HCT116 (cell line): ENCODE results near the gene TCF7L1. TPM values are rescaled to one million over a fixed set of nuclear protein-coding genes. Genes with fewer than 3 reads are reported as not detected.

ENCODE experiments used
- ATAC-seq: fragments of 200-7000 bp; cut with Tn5 transposase; 2 replicates; pipeline ENCODE4 v1.9.1; 2020; ENCODE audit warnings: mild to moderate bottlenecking, moderate library complexity
- BruUV-seq: library from RNA; stranded (reverse); fragments of 400-500 nt; replicated peaks from 2 replicates; lab custom pipeline; 2021; lab: Mats Ljungman, UMichigan
- CTCF ChIA-PET: fragments of 300-600 bp; sonication (Branson Sonifier 250); formaldehyde crosslinking; loops from one replicate; lab custom pipeline; 2021; ENCODE audit warnings: antibody characterized with exemption; lab: Charles Lee
- POLR2A ChIA-PET: fragments of 300-600, 350-600 bp; sonication (Branson Sonifier 250); formaldehyde crosslinking; loops from one replicate; lab custom pipeline; 2021; ENCODE audit warnings: antibody characterized with exemption; lab: Charles Lee
- RAD21 ChIA-PET, 2 experiments: fragments of 300-600 bp; sonication (Branson Sonifier 250); formaldehyde crosslinking; loops; one replicate each; lab custom pipeline; 2023; ENCODE audit warnings: low total read pairs in 2 of 2; ENCODE audit not compliant: uncharacterized antibody in 2 of 2, unreplicated experiment in 2 of 2, low non-redundant PET in 1 of 2; lab: Charles Lee
- DNase-seq: peaks from one replicate; pipeline ENCODE4 v3.0.0-alpha.2; 2010; ENCODE audit warnings: low read depth, low spot score
- H2AFZ ChIP-seq: fragments of 200-600 bp; shearing (Covaris generic), sonication (generic); 2 replicates; pipeline ENCODE4 v1.6.1; 2017; ENCODE audit warnings: low read depth, mixed run types, mixed read lengths, antibody characterized with exemption, low read length; ENCODE audit not compliant: poor library complexity, severe bottlenecking
- H3K27ac ChIP-seq: 2 replicates; pipeline ENCODE4 v1.5.1; 2012; ENCODE audit warnings: low read depth, low read length
- H3K27me3 ChIP-seq: fragments of 200-600 bp; sonication (generic); 2 replicates; pipeline ENCODE4 v1.6.1; 2016; ENCODE audit warnings: mixed run types, low read length, mixed read lengths; ENCODE audit not compliant: insufficient read depth
- H3K36me3 ChIP-seq, 2 experiments: fragments of 200-500 bp in 1 of 2; fragments of 200-600 bp in 1 of 2; sonication (Bioruptor generic) in 1 of 2; sonication (generic) in 1 of 2; 2 replicates each; pipeline versions ENCODE4 v1.5.1 to v1.6.1; 2014 to 2016; ENCODE audit warnings: low read length in 2 of 2, inconsistent platforms in 1 of 2, mixed read lengths in 1 of 2, mixed run types in 1 of 2; ENCODE audit not compliant: insufficient read depth in 2 of 2, control insufficient read depth in 1 of 2
- H3K4me1 ChIP-seq, 2 experiments: fragments of 200-600 bp in 1 of 2; sonication (generic) in 1 of 2; 2 replicates each; pipeline versions ENCODE4 v1.5.1 to v1.6.1; 2012 to 2017; ENCODE audit warnings: low read length in 2 of 2, inconsistent platforms in 1 of 2, mild to moderate bottlenecking in 1 of 2, mixed read lengths in 1 of 2, mixed run types in 1 of 2, moderate library complexity in 1 of 2; ENCODE audit not compliant: insufficient read depth in 2 of 2, control insufficient read depth in 1 of 2
- H3K4me2 ChIP-seq: fragments of 200-600 bp; sonication (generic); 2 replicates; pipeline ENCODE4 v1.6.1; 2017; ENCODE audit warnings: mixed run types, low read length, mixed read lengths
- H3K4me3 ChIP-seq, 2 experiments: fragments of 200-600 bp in 1 of 2; sonication (generic) in 1 of 2; replicated peaks in 1 of 2; 2 replicates each; pipeline ENCODE4 v1.5.1; 2011 to 2016; ENCODE audit warnings: low read length in 2 of 2, control low read depth in 1 of 2, low read depth in 1 of 2, mild to moderate bottlenecking in 1 of 2, mixed read lengths in 1 of 2, mixed run types in 1 of 2
- H3K79me2 ChIP-seq: fragments of 200-600 bp; sonication (generic); 2 replicates; pipeline ENCODE4 v1.6.1; 2017; ENCODE audit warnings: mild to moderate bottlenecking, mixed run types, low read length, moderate library complexity, mixed read lengths; ENCODE audit not compliant: insufficient read depth
- H3K9ac ChIP-seq: fragments of 200-600 bp; sonication (generic); 2 replicates; pipeline ENCODE4 v1.6.1; 2016; ENCODE audit warnings: low read length, mixed read lengths
- H3K9me2 ChIP-seq: fragments of 200-600 bp; sonication (generic), shearing (Covaris generic); 2 replicates; pipeline ENCODE4 v1.6.1; 2017; ENCODE audit warnings: mixed run types, mild to moderate bottlenecking, moderate library complexity; ENCODE audit not compliant: insufficient read depth
- H3K9me3 ChIP-seq, 2 experiments: fragments of 200-500 bp in 1 of 2; fragments of 200-600 bp in 1 of 2; sonication (Bioruptor generic) in 1 of 2; sonication (generic) in 1 of 2; 2 replicates each; pipeline ENCODE4 v1.6.1; 2014 to 2017; ENCODE audit warnings: low read length in 2 of 2, mixed read lengths in 2 of 2, inconsistent platforms in 1 of 2, low read depth in 1 of 2, mild to moderate bottlenecking in 1 of 2, mixed run types in 1 of 2, moderate library complexity in 1 of 2; ENCODE audit not compliant: control insufficient read depth in 1 of 2, insufficient read depth in 1 of 2
- H4K20me1 ChIP-seq: fragments of 200-600 bp; sonication (generic), shearing (Covaris generic); 2 replicates; pipeline ENCODE4 v1.6.1; 2017; ENCODE audit warnings: mixed run types, mild to moderate bottlenecking, moderate library complexity; ENCODE audit not compliant: insufficient read depth
- CBX3 ChIP-seq: IDR thresholded peaks from 2 replicates; pipeline ENCODE4 v1.6.1; 2012; ENCODE audit warnings: low read depth
- CEBPB ChIP-seq: IDR thresholded peaks from 2 replicates; pipeline ENCODE4 v1.6.1; 2012; ENCODE audit warnings: low read depth
- EGR1 ChIP-seq: IDR thresholded peaks from 2 replicates; pipeline ENCODE4 v1.6.1; 2012; ENCODE audit warnings: low read depth
- EZH2 ChIP-seq: fragments of 200-600 bp; sonication (generic); IDR thresholded peaks from 2 replicates; pipeline ENCODE4 v1.6.1; 2017; ENCODE audit warnings: antibody characterized with exemption, mixed run types
- EZH2phosphoT487 ChIP-seq: fragments of 200-600 bp; IDR thresholded peaks from 2 replicates; pipeline ENCODE4 v1.6.1; 2018; ENCODE audit warnings: antibody characterized with exemption, borderline replicate concordance
- FOSL1 ChIP-seq: IDR thresholded peaks from 2 replicates; pipeline ENCODE4 v1.6.1; 2012; ENCODE audit warnings: low read depth
- JUND ChIP-seq: IDR thresholded peaks from 2 replicates; pipeline ENCODE4 v1.6.1; 2012
- POLR2AphosphoS5 ChIP-seq: IDR thresholded peaks from 2 replicates; pipeline ENCODE4 v1.6.1; 2011; ENCODE audit warnings: mild to moderate bottlenecking, low read depth, low read length, moderate library complexity
- RAD21 ChIP-seq: IDR thresholded peaks from 2 replicates; pipeline ENCODE4 v1.6.1; 2012; ENCODE audit warnings: low read depth, mild to moderate bottlenecking
- SIN3A ChIP-seq: IDR thresholded peaks from 2 replicates; pipeline ENCODE4 v1.6.1; 2012; ENCODE audit warnings: low read depth
- SP1 ChIP-seq: IDR thresholded peaks from 2 replicates; pipeline ENCODE4 v1.6.1; 2012; ENCODE audit warnings: low read depth
- SRF ChIP-seq: IDR thresholded peaks from 2 replicates; pipeline ENCODE4 v1.6.1; 2012; ENCODE audit warnings: low read depth
- YY1 ChIP-seq: IDR thresholded peaks from 2 replicates; pipeline ENCODE4 v1.6.1; 2011; ENCODE audit warnings: low read length, low read depth, moderate library complexity, mild to moderate bottlenecking; ENCODE audit not compliant: insufficient replicate concordance; ENCODE audit errors: extremely low read depth
- ZFX ChIP-seq: fragments of 450-650 bp; IDR thresholded peaks from 2 replicates; pipeline ENCODE4 v1.6.1; 2017
- ZNF274 ChIP-seq: fragments of 200-500 bp; sonication (Bioruptor generic); IDR thresholded peaks from 2 replicates; pipeline ENCODE4 v1.6.1; 2014; ENCODE audit warnings: mild to moderate bottlenecking, low read depth, low read length, inconsistent platforms
- intact Hi-C: fragments of 100-400 bp; cut with micrococcal nuclease; formaldehyde crosslinking; loops from 2 replicates; pipeline ENCODE4 v1.10.0; 2022
- total RNA-seq: library from RNA; stranded (reverse); gene quantifications from one replicate; pipeline ENCODE4 v1.2.1, GENCODE V29; 2021; ENCODE audit not compliant: unreplicated experiment
- TF ChIP-seq, protein P1 (sequence below), 3 experiments: fragments of 200-600 bp in 1 of 3; sonication (generic) in 1 of 3; IDR thresholded peaks in 2 of 3; conservative IDR thresholded peaks in 1 of 3; 2 replicates each; pipeline ENCODE4 v1.5.1; 2012 to 2017; ENCODE audit warnings: low read depth in 2 of 3, low read length in 2 of 3, antibody characterized with exemption in 1 of 3, borderline replicate concordance in 1 of 3, control low read depth in 1 of 3, mild to moderate bottlenecking in 1 of 3, mixed read lengths in 1 of 3, mixed run types in 1 of 3, moderate library complexity in 1 of 3; ENCODE audit not compliant: insufficient read depth in 1 of 3
- TF ChIP-seq, protein P2 (sequence below): IDR thresholded peaks from 2 replicates; pipeline ENCODE4 v1.6.1; 2012
- TF ChIP-seq, protein P3 (sequence below): IDR thresholded peaks from 2 replicates; pipeline ENCODE4 v1.6.1; 2012; ENCODE audit warnings: low read depth
- TF ChIP-seq, protein P4 (sequence below): IDR thresholded peaks from 2 replicates; pipeline ENCODE4 v1.6.1; 2011; ENCODE audit warnings: mild to moderate bottlenecking, low read length, moderate library complexity; ENCODE audit not compliant: insufficient replicate concordance; ENCODE audit errors: extremely low read depth
- TF ChIP-seq, protein P5 (sequence below): IDR thresholded peaks from 2 replicates; pipeline ENCODE4 v1.6.1; 2012

The TCF7L1 gene
- total RNA-seq, 1 experiment from 2014 or later, result 10.3 TPM

DNA sequence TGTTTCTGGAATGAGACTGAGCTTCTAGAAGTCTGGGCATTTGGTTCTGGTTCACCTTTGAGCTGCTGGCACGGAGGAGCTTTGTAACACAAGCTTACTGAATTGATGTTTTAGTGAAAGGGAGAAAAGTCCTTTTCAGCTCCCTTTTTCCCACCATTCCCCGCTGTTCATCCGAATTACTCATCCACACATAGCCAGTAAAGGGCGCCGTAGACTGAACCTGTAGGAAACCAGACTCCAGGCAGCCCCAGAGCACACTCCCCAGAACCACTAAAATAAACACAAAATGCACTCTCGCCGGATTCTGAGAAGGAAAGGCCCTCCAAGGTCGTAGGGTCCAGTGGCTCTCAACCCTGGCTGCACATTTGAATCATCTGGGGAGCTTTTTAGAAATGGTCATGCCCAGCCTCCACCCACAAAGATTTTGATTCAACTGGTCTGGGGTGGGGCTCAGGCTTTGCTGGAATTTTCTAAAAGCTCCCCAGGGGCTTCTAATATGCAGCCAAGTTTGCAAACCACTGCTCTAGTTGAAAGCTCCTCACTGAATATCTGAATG lies 29.6 kb downstream of the TCF7L1 start:
- no peak overlapping the region for H3K9ac ChIP-seq
- no peaks in the 10 kb centered on the region for H3K27me3 ChIP-seq
- H3K4me1 ChIP-seq, result no peaks in the 10 kb centered on the region
- no peak overlapping the region for H3K27ac ChIP-seq
- no peak for DNase-seq
- ChIA-PET RAD21 (no interaction called here), POLR2A (no interaction called here), CTCF (interaction anchor here (0.6 kb wide), 1 partner anchor 133 kb away, joined by 3 read pairs; no protein-coding TSS in a partner anchor)
- no peaks in the 10 kb centered on the region for H3K9me2 ChIP-seq
- BruUV-seq, result no TSS peak
- H3K4me2 ChIP-seq, result no peak overlapping the region
- no peaks in the 10 kb centered on the region; the same call in 1 of the 2 replicates for H4K20me1 ChIP-seq
- H3K4me3 ChIP-seq, result no peak overlapping the region
- no peaks in the 10 kb centered on the region for H3K36me3 ChIP-seq
- no peak overlapping the region for H2AFZ ChIP-seq
- no peaks in the 10 kb centered on the region for H3K9me3 ChIP-seq
- no peak for ATAC-seq
- TF ChIP-seq CEBPB, result no peak
- no peak for TF ChIP-seq EZH2phosphoT487
- TF ChIP-seq, protein P1, sequence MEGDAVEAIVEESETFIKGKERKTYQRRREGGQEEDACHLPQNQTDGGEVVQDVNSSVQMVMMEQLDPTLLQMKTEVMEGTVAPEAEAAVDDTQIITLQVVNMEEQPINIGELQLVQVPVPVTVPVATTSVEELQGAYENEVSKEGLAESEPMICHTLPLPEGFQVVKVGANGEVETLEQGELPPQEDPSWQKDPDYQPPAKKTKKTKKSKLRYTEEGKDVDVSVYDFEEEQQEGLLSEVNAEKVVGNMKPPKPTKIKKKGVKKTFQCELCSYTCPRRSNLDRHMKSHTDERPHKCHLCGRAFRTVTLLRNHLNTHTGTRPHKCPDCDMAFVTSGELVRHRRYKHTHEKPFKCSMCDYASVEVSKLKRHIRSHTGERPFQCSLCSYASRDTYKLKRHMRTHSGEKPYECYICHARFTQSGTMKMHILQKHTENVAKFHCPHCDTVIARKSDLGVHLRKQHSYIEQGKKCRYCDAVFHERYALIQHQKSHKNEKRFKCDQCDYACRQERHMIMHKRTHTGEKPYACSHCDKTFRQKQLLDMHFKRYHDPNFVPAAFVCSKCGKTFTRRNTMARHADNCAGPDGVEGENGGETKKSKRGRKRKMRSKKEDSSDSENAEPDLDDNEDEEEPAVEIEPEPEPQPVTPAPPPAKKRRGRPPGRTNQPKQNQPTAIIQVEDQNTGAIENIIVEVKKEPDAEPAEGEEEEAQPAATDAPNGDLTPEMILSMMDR (IDR thresholded peaks at IDR 0.05 in 2 of 3, conservative IDR thresholded peaks at IDR 0.05 in 1 of 3; ENCODE audit: borderline replicate concordance in 1 of 3, insufficient read depth in 1 of 3, low read depth in 2 of 3, low read length in 2 of 3), result no peak
- TF ChIP-seq SP1, result no peak
- no peak for TF ChIP-seq POLR2AphosphoS5
- TF ChIP-seq, protein P2, sequence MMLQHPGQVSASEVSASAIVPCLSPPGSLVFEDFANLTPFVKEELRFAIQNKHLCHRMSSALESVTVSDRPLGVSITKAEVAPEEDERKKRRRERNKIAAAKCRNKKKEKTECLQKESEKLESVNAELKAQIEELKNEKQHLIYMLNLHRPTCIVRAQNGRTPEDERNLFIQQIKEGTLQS, result no peak
- no peak for TF ChIP-seq ZNF274
- TF ChIP-seq SIN3A, result no peak
- no peak for TF ChIP-seq FOSL1
- TF ChIP-seq ZFX, result no peak
- TF ChIP-seq, protein P3, sequence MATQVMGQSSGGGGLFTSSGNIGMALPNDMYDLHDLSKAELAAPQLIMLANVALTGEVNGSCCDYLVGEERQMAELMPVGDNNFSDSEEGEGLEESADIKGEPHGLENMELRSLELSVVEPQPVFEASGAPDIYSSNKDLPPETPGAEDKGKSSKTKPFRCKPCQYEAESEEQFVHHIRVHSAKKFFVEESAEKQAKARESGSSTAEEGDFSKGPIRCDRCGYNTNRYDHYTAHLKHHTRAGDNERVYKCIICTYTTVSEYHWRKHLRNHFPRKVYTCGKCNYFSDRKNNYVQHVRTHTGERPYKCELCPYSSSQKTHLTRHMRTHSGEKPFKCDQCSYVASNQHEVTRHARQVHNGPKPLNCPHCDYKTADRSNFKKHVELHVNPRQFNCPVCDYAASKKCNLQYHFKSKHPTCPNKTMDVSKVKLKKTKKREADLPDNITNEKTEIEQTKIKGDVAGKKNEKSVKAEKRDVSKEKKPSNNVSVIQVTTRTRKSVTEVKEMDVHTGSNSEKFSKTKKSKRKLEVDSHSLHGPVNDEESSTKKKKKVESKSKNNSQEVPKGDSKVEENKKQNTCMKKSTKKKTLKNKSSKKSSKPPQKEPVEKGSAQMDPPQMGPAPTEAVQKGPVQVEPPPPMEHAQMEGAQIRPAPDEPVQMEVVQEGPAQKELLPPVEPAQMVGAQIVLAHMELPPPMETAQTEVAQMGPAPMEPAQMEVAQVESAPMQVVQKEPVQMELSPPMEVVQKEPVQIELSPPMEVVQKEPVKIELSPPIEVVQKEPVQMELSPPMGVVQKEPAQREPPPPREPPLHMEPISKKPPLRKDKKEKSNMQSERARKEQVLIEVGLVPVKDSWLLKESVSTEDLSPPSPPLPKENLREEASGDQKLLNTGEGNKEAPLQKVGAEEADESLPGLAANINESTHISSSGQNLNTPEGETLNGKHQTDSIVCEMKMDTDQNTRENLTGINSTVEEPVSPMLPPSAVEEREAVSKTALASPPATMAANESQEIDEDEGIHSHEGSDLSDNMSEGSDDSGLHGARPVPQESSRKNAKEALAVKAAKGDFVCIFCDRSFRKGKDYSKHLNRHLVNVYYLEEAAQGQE, result no peak
- no peak for TF ChIP-seq EZH2
- TF ChIP-seq CBX3, result no peak
- TF ChIP-seq JUND, result no peak
- TF ChIP-seq, protein P4, sequence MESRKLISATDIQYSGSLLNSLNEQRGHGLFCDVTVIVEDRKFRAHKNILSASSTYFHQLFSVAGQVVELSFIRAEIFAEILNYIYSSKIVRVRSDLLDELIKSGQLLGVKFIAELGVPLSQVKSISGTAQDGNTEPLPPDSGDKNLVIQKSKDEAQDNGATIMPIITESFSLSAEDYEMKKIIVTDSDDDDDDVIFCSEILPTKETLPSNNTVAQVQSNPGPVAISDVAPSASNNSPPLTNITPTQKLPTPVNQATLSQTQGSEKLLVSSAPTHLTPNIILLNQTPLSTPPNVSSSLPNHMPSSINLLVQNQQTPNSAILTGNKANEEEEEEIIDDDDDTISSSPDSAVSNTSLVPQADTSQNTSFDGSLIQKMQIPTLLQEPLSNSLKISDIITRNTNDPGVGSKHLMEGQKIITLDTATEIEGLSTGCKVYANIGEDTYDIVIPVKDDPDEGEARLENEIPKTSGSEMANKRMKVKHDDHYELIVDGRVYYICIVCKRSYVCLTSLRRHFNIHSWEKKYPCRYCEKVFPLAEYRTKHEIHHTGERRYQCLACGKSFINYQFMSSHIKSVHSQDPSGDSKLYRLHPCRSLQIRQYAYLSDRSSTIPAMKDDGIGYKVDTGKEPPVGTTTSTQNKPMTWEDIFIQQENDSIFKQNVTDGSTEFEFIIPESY, result no peak
- TF ChIP-seq RAD21, result no peak
- no peak for TF ChIP-seq SRF
- TF ChIP-seq YY1, result no peak
- no peak for TF ChIP-seq EGR1
- TF ChIP-seq, protein P5, sequence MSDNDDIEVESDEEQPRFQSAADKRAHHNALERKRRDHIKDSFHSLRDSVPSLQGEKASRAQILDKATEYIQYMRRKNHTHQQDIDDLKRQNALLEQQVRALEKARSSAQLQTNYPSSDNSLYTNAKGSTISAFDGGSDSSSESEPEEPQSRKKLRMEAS, result no peak
- no peaks in the 10 kb centered on the region for H3K79me2 ChIP-seq
- intact Hi-C loops, result no loop called here
